IMR-90 (cell line): ENCODE data around the gene OSBP. TPM values are rescaled to one million over a fixed set of nuclear protein-coding genes. Genes with fewer than 3 reads are reported as not detected.

ENCODE experiments used
- ATAC-seq: fragments of 200-7000 bp; cut with Tn5 transposase; 2 replicates; pipeline ENCODE4 v1.9.1; 2020; ENCODE audit warnings: low read depth, mild to moderate bottlenecking, moderate library complexity
- BruUV-seq: library from RNA; stranded (reverse); fragments of 400-500 nt; replicated peaks from 2 replicates; lab custom pipeline; 2021; lab: Mats Ljungman, UMichigan
- CTCF ChIA-PET: fragments of 300-600 bp; formaldehyde crosslinking; extraction: SDS; loops from one replicate; lab custom pipeline; 2021; ENCODE audit warnings: antibody characterized with exemption; lab: Yijun Ruan, JAX
- POLR2A ChIA-PET: fragments of 300-600 bp; sonication (Branson Sonifier 250); formaldehyde crosslinking; loops from one replicate; lab custom pipeline; 2022; ENCODE audit warnings: antibody characterized with exemption; ENCODE audit not compliant: unreplicated experiment; lab: Charles Lee
- DNase-seq: peaks from one replicate; pipeline ENCODE4 v3.0.0; 2013
- H2AFZ ChIP-seq: replicated peaks from 2 replicates; pipeline ENCODE3; 2013; ENCODE audit warnings: low read length, mild to moderate bottlenecking; ENCODE audit not compliant: poor library complexity
- H2AK5ac ChIP-seq: 2 replicates; pipeline ENCODE4 v1.6.1; 2013; ENCODE audit warnings: low read depth, low read length, inconsistent platforms
- H2AK9ac ChIP-seq: replicated peaks from 2 replicates; pipeline ENCODE3; 2013; ENCODE audit warnings: mild to moderate bottlenecking, low read depth, low read length, moderate library complexity; ENCODE audit not compliant: poor library complexity
- H2BK120ac ChIP-seq: 2 replicates; pipeline ENCODE4 v1.6.1; 2013; ENCODE audit warnings: low read depth, low read length, inconsistent platforms
- H2BK15ac ChIP-seq: 3 replicates; pipeline ENCODE4 v1.6.1; 2013; ENCODE audit warnings: low read depth, low read length, inconsistent platforms
- H2BK20ac ChIP-seq: 2 replicates; pipeline ENCODE4 v1.6.1; 2013; ENCODE audit warnings: low read depth, mild to moderate bottlenecking, inconsistent platforms, low read length, moderate library complexity
- H2BK5ac ChIP-seq: 2 replicates; pipeline ENCODE4 v1.6.1; 2013; ENCODE audit warnings: mild to moderate bottlenecking, low read depth, low read length, inconsistent platforms; ENCODE audit not compliant: poor library complexity, severe bottlenecking
- H3K14ac ChIP-seq: replicated peaks from 2 replicates; pipeline ENCODE4 v1.6.1; 2013; ENCODE audit warnings: low read depth, low read length, inconsistent platforms
- H3K18ac ChIP-seq: 2 replicates; pipeline ENCODE4 v1.6.1; 2013; ENCODE audit warnings: low read depth, low read length, control low read depth
- H3K23ac ChIP-seq: 2 replicates; pipeline ENCODE4 v1.6.1; 2013; ENCODE audit warnings: low read depth, low read length, inconsistent platforms
- H3K27ac ChIP-seq: 2 replicates; pipeline ENCODE4 v1.5.1; 2013; ENCODE audit warnings: mild to moderate bottlenecking, control low read depth, low read length; ENCODE audit not compliant: insufficient read depth
- H3K27me3 ChIP-seq: 2 replicates; pipeline ENCODE4 v1.6.1; 2013; ENCODE audit warnings: low read length; ENCODE audit not compliant: control insufficient read depth, insufficient read depth
- H3K36me3 ChIP-seq: 2 replicates; pipeline ENCODE4 v1.6.1; 2013; ENCODE audit warnings: low read length, mixed read lengths; ENCODE audit not compliant: control insufficient read depth, insufficient read depth
- H3K4ac ChIP-seq: 2 replicates; pipeline ENCODE4 v1.6.1; 2013; ENCODE audit warnings: low read depth, low read length, inconsistent platforms
- H3K4me1 ChIP-seq: 2 replicates; pipeline ENCODE4 v1.6.1; 2013; ENCODE audit warnings: low read length, mixed read lengths; ENCODE audit not compliant: control insufficient read depth, insufficient read depth
- H3K4me2 ChIP-seq: 2 replicates; pipeline ENCODE4 v1.6.1; 2013; ENCODE audit warnings: low read depth, mild to moderate bottlenecking, control low read depth, low read length, moderate library complexity
- H3K4me3 ChIP-seq: 2 replicates; pipeline ENCODE4 v1.5.1; 2013; ENCODE audit warnings: low read depth, mild to moderate bottlenecking, control low read depth, low read length, moderate library complexity; ENCODE audit not compliant: insufficient read depth
- H3K56ac ChIP-seq: 2 replicates; pipeline ENCODE4 v1.6.1; 2013; ENCODE audit warnings: low read length, inconsistent platforms; ENCODE audit not compliant: insufficient read depth; ENCODE audit errors: extremely low read depth
- H3K79me1 ChIP-seq, 2 experiments: 2 replicates each; pipeline ENCODE4 v1.6.1; 2013; ENCODE audit warnings: low read length in 2 of 2, inconsistent platforms in 1 of 2, low read depth in 1 of 2
- H3K9ac ChIP-seq: 2 replicates; pipeline ENCODE4 v1.6.1; 2013; ENCODE audit warnings: low read depth, low read length, control low read depth
- H3K9me1 ChIP-seq: 2 replicates; pipeline ENCODE4 v1.6.1; 2013; ENCODE audit warnings: low read length, inconsistent platforms; ENCODE audit not compliant: insufficient read depth
- H3K9me3 ChIP-seq: 2 replicates; pipeline ENCODE4 v1.6.1; 2013; ENCODE audit warnings: low read length; ENCODE audit not compliant: control insufficient read depth, insufficient read depth
- H4K20me1 ChIP-seq: 2 replicates; pipeline ENCODE4 v1.6.1; 2013; ENCODE audit warnings: low read length, inconsistent platforms; ENCODE audit not compliant: insufficient read depth
- H4K5ac ChIP-seq: 2 replicates; pipeline ENCODE4 v1.6.1; 2013; ENCODE audit warnings: mild to moderate bottlenecking, low read depth, low read length, control low read depth
- H4K8ac ChIP-seq, 2 experiments: 2 replicates each; pipeline ENCODE4 v1.6.1; 2013; ENCODE audit warnings: low read depth in 2 of 2, low read length in 2 of 2, control low read depth in 1 of 2, inconsistent platforms in 1 of 2
- H4K91ac ChIP-seq: 2 replicates; pipeline ENCODE4 v1.6.1; 2013; ENCODE audit warnings: low read depth, low read length, inconsistent platforms; ENCODE audit not compliant: insufficient read depth
- BHLHE40 ChIP-seq: fragments of 150-350 bp; IDR thresholded peaks from 2 replicates; pipeline ENCODE4 v1.6.1; 2016; ENCODE audit warnings: mild to moderate bottlenecking, low read depth, low read length
- CEBPB ChIP-seq: IDR thresholded peaks from 2 replicates; pipeline ENCODE4 v1.6.1; 2012; ENCODE audit warnings: low read depth, low read length, improper control_type of control experiment
- CHD1 ChIP-seq: IDR thresholded peaks from 2 replicates; pipeline ENCODE4 v1.6.1; 2012; ENCODE audit warnings: low read depth, low read length, improper control_type of control experiment
- FOS ChIP-seq: fragments of 150-350 bp; IDR thresholded peaks from 2 replicates; pipeline ENCODE4 v1.6.1; 2016; ENCODE audit warnings: low read depth, low read length
- MAFK ChIP-seq: IDR thresholded peaks from 2 replicates; pipeline ENCODE4 v1.6.1; 2012; ENCODE audit warnings: low read depth, low read length, improper control_type of control experiment
- MAZ ChIP-seq: IDR thresholded peaks from 2 replicates; pipeline ENCODE4 v1.6.1; 2012; ENCODE audit warnings: low read depth, mild to moderate bottlenecking, low read length, improper control_type of control experiment, moderate library complexity, borderline replicate concordance
- MXI1 ChIP-seq: IDR thresholded peaks from 2 replicates; pipeline ENCODE4 v1.6.1; 2012; ENCODE audit warnings: low read depth, mild to moderate bottlenecking, low read length, moderate library complexity, borderline replicate concordance
- NFE2L2 ChIP-seq: fragments of 150-350 bp; IDR thresholded peaks from 2 replicates; pipeline ENCODE4 v1.6.1; 2016; ENCODE audit warnings: low read depth, mild to moderate bottlenecking, low read length
- POLR2A ChIP-seq: IDR thresholded peaks from 2 replicates; pipeline ENCODE4 v1.6.1; 2012; ENCODE audit warnings: mild to moderate bottlenecking, low read depth, low read length
- RAD21 ChIP-seq: IDR thresholded peaks from 2 replicates; pipeline ENCODE4 v1.6.1; 2012; ENCODE audit warnings: low read length, improper control_type of control experiment
- RCOR1 ChIP-seq: IDR thresholded peaks from 2 replicates; pipeline ENCODE4 v1.6.1; 2012; ENCODE audit warnings: mild to moderate bottlenecking, low read length, improper control_type of control experiment; ENCODE audit not compliant: insufficient replicate concordance
- RFX5 ChIP-seq: IDR thresholded peaks from 2 replicates; pipeline ENCODE4 v1.8.0; 2012; ENCODE audit warnings: low read depth, mild to moderate bottlenecking, low read length, moderate library complexity
- SMC3 ChIP-seq: fragments of 150-350 bp; IDR thresholded peaks from 2 replicates; pipeline ENCODE4 v1.6.1; 2016; ENCODE audit warnings: low read depth, mild to moderate bottlenecking, antibody characterized with exemption, low read length, moderate library complexity
- WGBS, 2 experiments: methylation state at CpG; one replicate each; pipeline versions ENCODE4 v1.1.5 to v1.1.7; 2013; ENCODE audit warnings: missing lambda C conversion rate in 2 of 2; ENCODE audit not compliant: insufficient read length in 1 of 2; ENCODE audit errors: extremely low coverage in 2 of 2; 5-methylcytosine and 5-hydroxymethylcytosine counted together
- dilution Hi-C: fragments of 300-500 bp; cut with HindIII; formaldehyde crosslinking; loops from one replicate; pipeline ENCODE4 v1.14.3; 2018; ENCODE audit warnings: low sequenced_read_pairs; ENCODE audit not compliant: unreplicated experiment
- in situ Hi-C: fragments of 300-500 bp; cut with MboI; formaldehyde crosslinking; loops from 3 replicates; pipeline ENCODE4 v1.14.3; 2019; ENCODE audit warnings: low sequenced_read_pairs, inconsistent platforms, mixed read lengths
- intact Hi-C: fragments of 100-400 bp; cut with micrococcal nuclease; formaldehyde crosslinking; loops from 2 replicates; pipeline ENCODE4 v1.10.0; 2022
- polyA plus RNA-seq, 3 experiments: library from polyadenylated mRNA; depleted of rRNA; stranded (reverse); fragments of >200 nt; gene quantifications; 2 replicates each; pipeline ENCODE4 v1.2.3, GENCODE V29; 2012; ENCODE audit warnings: low replicate concordance in 1 of 3
- total RNA-seq: library from RNA; depleted of rRNA; stranded (reverse); fragments of >200 nt; gene quantifications from 2 replicates; pipeline ENCODE4 v1.2.3, GENCODE V29; 2012
- TF ChIP-seq, protein P1 (sequence below): fragments of 150-350 bp; IDR thresholded peaks from 2 replicates; pipeline ENCODE4 v1.6.1; 2016; ENCODE audit warnings: low read depth, mild to moderate bottlenecking, low read length, moderate library complexity, borderline replicate concordance
- TF ChIP-seq, protein P2 (sequence below): fragments of 150-350 bp; IDR thresholded peaks from 2 replicates; pipeline ENCODE4 v1.6.1; 2017; ENCODE audit warnings: mild to moderate bottlenecking, antibody characterized with exemption, low read length, low read depth
- TF ChIP-seq, protein P3 (sequence below): conservative IDR thresholded peaks from 2 replicates; pipeline ENCODE4 v1.5.1; 2012; ENCODE audit warnings: mild to moderate bottlenecking, low read depth, low read length, improper control_type of control experiment

The OSBP gene
- total and polyA plus RNA-seq, 2 of the 4 experiments (the other 2 are of a cell fraction) = 22.1 to 27.4 TPM

DNA sequence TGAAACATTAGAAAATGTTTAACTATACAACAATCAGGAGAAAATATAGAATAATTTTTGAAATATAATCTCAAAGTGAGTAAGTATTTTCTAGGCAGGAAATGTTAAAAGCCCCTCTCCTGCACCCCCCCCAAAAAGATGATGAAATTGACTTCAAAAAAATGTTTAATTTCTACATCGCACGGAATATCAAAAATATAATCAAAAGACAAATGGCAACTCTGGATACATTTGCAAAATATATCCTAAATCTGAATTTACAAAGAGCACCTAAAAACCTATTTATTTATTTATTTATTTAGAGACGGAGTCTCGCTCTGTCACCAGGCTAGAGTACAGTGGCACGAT is 67.3 kb downstream of the OSBP start:
- no peak overlapping the region for H3K14ac ChIP-seq
- H2BK15ac ChIP-seq = no peak overlapping the region
- no peak overlapping the region for H2BK5ac ChIP-seq
- H3K79me1 ChIP-seq = no peaks in the 10 kb centered on the region
- peaks cover 10% of the 10 kb centered on the region for H4K20me1 ChIP-seq
- H3K56ac ChIP-seq = no peak overlapping the region
- 0 out of 2 replicates have a peak, but pooled peaks cover 2% of the 10 kb centered on the region for H3K4me1 ChIP-seq
- dilution Hi-C loops = no loop called here
- H3K4ac ChIP-seq = no peak overlapping the region
- ChIA-PET CTCF (no interaction called here), POLR2A (no interaction called here)
- H2BK20ac ChIP-seq = no peak overlapping the region
- H2AK9ac ChIP-seq = no peak overlapping the region
- intact Hi-C loops = no loop called here
- H3K18ac ChIP-seq = no peak overlapping the region
- H2AFZ ChIP-seq = no peak overlapping the region
- no peaks in the 10 kb centered on the region for H3K36me3 ChIP-seq
- no peak overlapping the region for H4K91ac ChIP-seq
- H3K4me3 ChIP-seq = no peak overlapping the region
- no peaks in the 10 kb centered on the region for H3K9me1 ChIP-seq
- no peak overlapping the region for H3K27ac ChIP-seq
- H3K27me3 ChIP-seq = no peaks in the 10 kb centered on the region
- no TSS peak for BruUV-seq
- H2BK120ac ChIP-seq = no peak overlapping the region
- H4K8ac ChIP-seq = no peak overlapping the region
- no peak overlapping the region for H2AK5ac ChIP-seq
- ATAC-seq = no peak
- no peak overlapping the region for H3K23ac ChIP-seq
- no peaks in the 10 kb centered on the region for H3K9me3 ChIP-seq
- TF ChIP-seq, protein P1, sequence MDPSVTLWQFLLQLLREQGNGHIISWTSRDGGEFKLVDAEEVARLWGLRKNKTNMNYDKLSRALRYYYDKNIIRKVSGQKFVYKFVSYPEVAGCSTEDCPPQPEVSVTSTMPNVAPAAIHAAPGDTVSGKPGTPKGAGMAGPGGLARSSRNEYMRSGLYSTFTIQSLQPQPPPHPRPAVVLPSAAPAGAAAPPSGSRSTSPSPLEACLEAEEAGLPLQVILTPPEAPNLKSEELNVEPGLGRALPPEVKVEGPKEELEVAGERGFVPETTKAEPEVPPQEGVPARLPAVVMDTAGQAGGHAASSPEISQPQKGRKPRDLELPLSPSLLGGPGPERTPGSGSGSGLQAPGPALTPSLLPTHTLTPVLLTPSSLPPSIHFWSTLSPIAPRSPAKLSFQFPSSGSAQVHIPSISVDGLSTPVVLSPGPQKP = no peak
- TF ChIP-seq POLR2A (no peak), RAD21 (no peak), MXI1 (no peak), CEBPB (no peak), RCOR1 (no peak), CHD1 (no peak), NFE2L2 (no peak), SMC3 (no peak), RFX5 (no peak), MAFK (no peak), MAZ (no peak), FOS (no peak), BHLHE40 (no peak)
- TF ChIP-seq, protein P2, sequence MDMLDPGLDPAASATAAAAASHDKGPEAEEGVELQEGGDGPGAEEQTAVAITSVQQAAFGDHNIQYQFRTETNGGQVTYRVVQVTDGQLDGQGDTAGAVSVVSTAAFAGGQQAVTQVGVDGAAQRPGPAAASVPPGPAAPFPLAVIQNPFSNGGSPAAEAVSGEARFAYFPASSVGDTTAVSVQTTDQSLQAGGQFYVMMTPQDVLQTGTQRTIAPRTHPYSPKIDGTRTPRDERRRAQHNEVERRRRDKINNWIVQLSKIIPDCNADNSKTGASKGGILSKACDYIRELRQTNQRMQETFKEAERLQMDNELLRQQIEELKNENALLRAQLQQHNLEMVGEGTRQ = no peak
- TF ChIP-seq, protein P3, sequence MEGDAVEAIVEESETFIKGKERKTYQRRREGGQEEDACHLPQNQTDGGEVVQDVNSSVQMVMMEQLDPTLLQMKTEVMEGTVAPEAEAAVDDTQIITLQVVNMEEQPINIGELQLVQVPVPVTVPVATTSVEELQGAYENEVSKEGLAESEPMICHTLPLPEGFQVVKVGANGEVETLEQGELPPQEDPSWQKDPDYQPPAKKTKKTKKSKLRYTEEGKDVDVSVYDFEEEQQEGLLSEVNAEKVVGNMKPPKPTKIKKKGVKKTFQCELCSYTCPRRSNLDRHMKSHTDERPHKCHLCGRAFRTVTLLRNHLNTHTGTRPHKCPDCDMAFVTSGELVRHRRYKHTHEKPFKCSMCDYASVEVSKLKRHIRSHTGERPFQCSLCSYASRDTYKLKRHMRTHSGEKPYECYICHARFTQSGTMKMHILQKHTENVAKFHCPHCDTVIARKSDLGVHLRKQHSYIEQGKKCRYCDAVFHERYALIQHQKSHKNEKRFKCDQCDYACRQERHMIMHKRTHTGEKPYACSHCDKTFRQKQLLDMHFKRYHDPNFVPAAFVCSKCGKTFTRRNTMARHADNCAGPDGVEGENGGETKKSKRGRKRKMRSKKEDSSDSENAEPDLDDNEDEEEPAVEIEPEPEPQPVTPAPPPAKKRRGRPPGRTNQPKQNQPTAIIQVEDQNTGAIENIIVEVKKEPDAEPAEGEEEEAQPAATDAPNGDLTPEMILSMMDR = no peak
- WGBS, 2 experiments = no CpG with 5 or more reads among the region's 5 CpGs
- H4K5ac ChIP-seq = no peak overlapping the region
- no peak for DNase-seq
- H3K9ac ChIP-seq = no peak overlapping the region
- in situ Hi-C loops = no loop called here
- H3K4me2 ChIP-seq = no peak overlapping the region
